Breast epithelium (tissue), 4 donors: ENCODE data around the gene NEU4. TPM values are rescaled to one million over a fixed set of nuclear protein-coding genes. Genes with fewer than 3 reads are reported as not detected.
A peak's percentile ranks its signal among the peaks of the same experiment; 100 is the strongest.
"Not testable (repeated sequence)": the region's sequence is repeated elsewhere in the genome, so short reads cannot be mapped to it uniquely, and the experiment has no call there.

Experiments
- DNase-seq, 2 donors: peaks; one replicate each; pipeline ENCODE4 v3.0.0-alpha.2; 2019; ENCODE audit warnings: low spot score in 2 of 2
- H3K27ac ChIP-seq, 2 donors: fragments of 200-600 bp; sonication (generic) in 1 of 2; one replicate each; pipeline ENCODE4 v1.5.1; 2016 to 2019; ENCODE audit warnings: mild to moderate bottlenecking in 1 of 2
- H3K27me3 ChIP-seq, 2 donors: fragments of 200-600 bp; sonication (generic) in 1 of 2; one replicate each; pipeline versions ENCODE4 v1.5.1 to v1.6.0; 2017 to 2019; ENCODE audit warnings: control low read depth in 1 of 2, mild to moderate bottlenecking in 1 of 2
- H3K36me3 ChIP-seq: fragments of 200-600 bp; one replicate; pipeline ENCODE4 v1.5.1; 2019
- H3K4me1 ChIP-seq, 2 donors: fragments of 200-600 bp; sonication (generic); one replicate each; pipeline ENCODE4 v1.5.1; 2016 to 2019; ENCODE audit warnings: control low read depth in 1 of 2
- H3K4me3 ChIP-seq, 3 donors: fragments of 200-600 bp; sonication (generic); 1 replicate in 2 of 3; 2 replicates in 1 of 3; pipeline ENCODE4 v1.5.1; 2016 to 2019; ENCODE audit warnings: mild to moderate bottlenecking in 3 of 3, moderate library complexity in 2 of 3
- H3K9me3 ChIP-seq, 2 donors: fragments of 200-600 bp; sonication (generic) in 1 of 2; one replicate each; pipeline ENCODE4 v1.5.1; 2016 to 2019; ENCODE audit warnings: control low read depth in 1 of 2
- POLR2A ChIP-seq: fragments of 450-650 bp; IDR thresholded peaks from one replicate; pipeline ENCODE4 v1.6.1; 2016; ENCODE audit warnings: antibody characterized with exemption, mild to moderate bottlenecking, moderate library complexity
- POLR2AphosphoS5 ChIP-seq, 3 donors: sonication (generic); formaldehyde crosslinking; IDR thresholded peaks; one replicate each; pipeline ENCODE4 v1.6.1; 2017; ENCODE audit warnings: antibody characterized with exemption in 3 of 3
- intact Hi-C: fragments of 100-400 bp; cut with DNase I; formaldehyde crosslinking; loops from one replicate; pipeline ENCODE4 v1.15.1; 2023; ENCODE audit warnings: low total_unique reads
- total RNA-seq, 3 donors: library from RNA; depleted of rRNA; stranded (reverse); fragments of >200 nt; gene quantifications; one replicate each; pipeline ENCODE4 v1.1.0, GENCODE V29; 2016
- TF ChIP-seq, protein P1 (sequence below), 3 donors: fragments of 450-650 bp; IDR thresholded peaks; one replicate each; pipeline ENCODE4 v1.5.1; 2016 to 2017; ENCODE audit warnings: antibody characterized with exemption in 3 of 3, mild to moderate bottlenecking in 3 of 3, moderate library complexity in 3 of 3

Gene NEU4
- total RNA-seq, 3 donors from 2014 or later = 0.33 to 3.0 (median 0.44) TPM

DNA sequence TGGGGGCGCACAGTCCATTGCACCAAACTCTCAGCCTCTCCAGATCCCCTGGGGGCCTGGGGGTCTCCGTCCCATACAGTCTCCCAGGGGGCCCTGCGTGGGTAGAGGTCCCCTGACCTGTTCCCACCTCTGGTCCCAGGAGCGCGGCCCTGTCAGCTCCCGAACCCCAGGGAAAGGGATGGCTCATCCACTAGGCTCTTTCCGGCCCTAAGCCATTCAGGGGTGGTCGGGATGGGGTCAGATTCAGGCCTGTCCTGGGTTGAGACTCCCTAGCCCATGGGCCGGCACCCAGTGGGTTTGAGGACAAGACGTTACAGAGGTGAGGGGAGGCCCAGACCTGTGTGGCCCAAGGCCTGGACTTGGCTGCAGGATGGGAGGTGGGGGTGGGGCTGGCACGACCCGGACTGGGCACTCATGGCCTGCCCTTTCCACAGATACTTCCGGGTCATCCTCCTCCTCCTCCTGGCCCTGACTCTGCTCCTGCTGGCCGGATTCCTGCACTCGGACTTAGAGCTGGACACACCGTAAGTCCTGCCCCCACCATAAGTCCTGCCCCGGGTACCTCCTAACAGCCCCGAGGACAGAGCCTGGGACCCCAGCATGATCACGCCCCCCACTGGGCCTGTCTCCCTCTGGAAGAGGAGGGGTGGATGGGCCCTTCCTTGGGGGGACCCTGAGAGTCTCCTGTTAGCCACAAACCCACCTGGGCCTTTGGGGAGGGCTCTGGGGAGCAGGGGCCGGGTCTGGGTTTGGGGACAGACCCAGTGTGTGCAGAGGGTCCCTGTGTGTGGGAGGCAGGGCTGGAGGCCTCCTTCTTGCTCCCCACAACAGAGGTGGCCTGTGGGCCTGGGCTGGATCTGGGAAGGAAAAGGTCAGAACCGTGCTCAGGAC lies 10.1 kb upstream of the NEU4 start:
- intact Hi-C loops = no loop called here
- Histone ChIP-seq H3K4me1 (no peaks in the 10 kb centered on the region), H3K4me3 (no peak overlapping the region), H3K27ac (no peak overlapping the region), H3K9me3 (no peaks in the 10 kb centered on the region), H3K36me3 (no peaks in the 10 kb centered on the region), H3K27me3 (peaks cover 0 to 13% of the 10 kb centered on the region in 2 donors)
- no peak for TF ChIP-seq POLR2A
- TF ChIP-seq, protein P1, sequence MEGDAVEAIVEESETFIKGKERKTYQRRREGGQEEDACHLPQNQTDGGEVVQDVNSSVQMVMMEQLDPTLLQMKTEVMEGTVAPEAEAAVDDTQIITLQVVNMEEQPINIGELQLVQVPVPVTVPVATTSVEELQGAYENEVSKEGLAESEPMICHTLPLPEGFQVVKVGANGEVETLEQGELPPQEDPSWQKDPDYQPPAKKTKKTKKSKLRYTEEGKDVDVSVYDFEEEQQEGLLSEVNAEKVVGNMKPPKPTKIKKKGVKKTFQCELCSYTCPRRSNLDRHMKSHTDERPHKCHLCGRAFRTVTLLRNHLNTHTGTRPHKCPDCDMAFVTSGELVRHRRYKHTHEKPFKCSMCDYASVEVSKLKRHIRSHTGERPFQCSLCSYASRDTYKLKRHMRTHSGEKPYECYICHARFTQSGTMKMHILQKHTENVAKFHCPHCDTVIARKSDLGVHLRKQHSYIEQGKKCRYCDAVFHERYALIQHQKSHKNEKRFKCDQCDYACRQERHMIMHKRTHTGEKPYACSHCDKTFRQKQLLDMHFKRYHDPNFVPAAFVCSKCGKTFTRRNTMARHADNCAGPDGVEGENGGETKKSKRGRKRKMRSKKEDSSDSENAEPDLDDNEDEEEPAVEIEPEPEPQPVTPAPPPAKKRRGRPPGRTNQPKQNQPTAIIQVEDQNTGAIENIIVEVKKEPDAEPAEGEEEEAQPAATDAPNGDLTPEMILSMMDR (IDR thresholded peaks at IDR 0.05) = no peak
- no peak for TF ChIP-seq POLR2AphosphoS5 (IDR thresholded peaks at IDR 0.05)
- peak in 1 of 2 donors; percentile 49 for DNase-seq

DNA sequence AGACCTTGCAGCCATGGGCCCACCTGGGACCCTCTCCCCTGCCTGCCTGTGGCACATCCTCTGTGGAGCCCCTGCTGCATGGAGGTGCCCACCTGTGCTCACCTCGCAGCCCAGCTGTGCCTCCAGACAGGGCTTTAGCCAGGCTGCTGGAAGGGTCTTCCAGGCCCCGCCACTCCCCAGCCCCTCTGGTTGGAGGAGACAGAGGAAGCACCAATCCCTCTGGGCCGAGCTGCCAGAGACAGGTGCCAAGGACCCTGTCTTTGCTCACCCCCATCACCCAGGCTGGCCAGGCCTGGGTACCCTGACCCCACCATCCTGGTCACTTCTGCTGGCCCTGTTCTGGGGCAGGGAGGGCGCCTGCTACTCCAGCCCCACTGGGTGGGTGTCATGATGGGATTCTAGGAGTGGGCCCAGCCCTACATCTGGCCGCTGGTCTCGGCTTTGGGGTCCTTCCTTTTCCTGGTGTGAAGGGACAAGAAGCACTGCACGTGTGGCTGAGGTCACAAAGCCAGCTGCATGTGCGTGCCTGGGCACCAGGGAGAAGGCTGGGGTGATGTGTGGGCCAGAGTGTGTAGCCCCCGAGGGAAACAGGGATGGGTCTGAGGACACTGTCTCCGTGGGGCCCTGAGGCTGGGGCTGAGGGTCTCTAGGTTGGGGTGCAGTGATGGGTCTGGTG lies 9.3 kb upstream of the NEU4 start:
- no peak for DNase-seq
- no peak overlapping the region for H3K4me3 ChIP-seq
- TF ChIP-seq, protein P1 (IDR thresholded peaks at IDR 0.05) = no peak
- TF ChIP-seq POLR2A = no peak
- H3K36me3 ChIP-seq = no peaks in the 10 kb centered on the region
- no peaks in the 10 kb centered on the region for H3K4me1 ChIP-seq
- no peak overlapping the region for H3K27ac ChIP-seq
- H3K27me3 ChIP-seq = peaks cover 0 to 21% of the 10 kb centered on the region in 2 donors
- no peaks in the 10 kb centered on the region for H3K9me3 ChIP-seq
- intact Hi-C loops = no loop called here

DNA sequence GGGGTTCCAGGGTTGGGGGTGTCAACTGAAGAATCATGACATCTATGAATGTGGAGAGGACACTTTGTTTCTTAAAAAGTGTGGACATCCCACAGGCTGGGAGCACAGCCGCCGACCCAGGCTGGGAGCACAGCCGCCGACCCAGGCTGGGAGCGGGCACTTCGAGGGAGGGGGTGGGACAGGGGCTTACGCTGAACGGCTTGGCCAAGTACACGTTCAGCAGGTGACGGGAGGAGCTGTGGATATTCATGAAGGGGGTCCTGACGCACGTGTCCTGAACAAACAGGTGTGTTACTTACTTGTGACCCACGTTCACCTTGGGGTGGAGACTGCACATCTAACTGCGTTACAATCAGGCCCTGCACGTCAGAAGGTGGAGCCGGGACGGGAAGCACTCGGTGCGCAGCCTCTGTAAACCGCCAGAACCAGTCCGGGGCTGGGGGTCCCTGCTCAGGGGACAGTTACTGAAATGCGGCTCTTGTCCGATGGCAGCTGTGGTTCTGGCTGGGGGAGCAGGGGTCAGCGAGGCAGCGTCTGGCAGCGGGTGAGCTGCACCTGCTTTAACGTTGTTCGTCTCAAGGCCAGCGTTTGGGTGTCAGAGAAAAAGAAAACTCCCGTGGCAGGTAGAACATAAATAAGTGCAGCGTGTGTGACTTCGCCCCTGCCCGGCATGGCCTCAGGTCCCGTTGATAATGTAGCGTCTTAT lies 8.6 kb upstream of the NEU4 start:
- H3K9me3 ChIP-seq, H3K4me3 ChIP-seq, H3K27ac ChIP-seq, H3K36me3 ChIP-seq, intact Hi-C loops, H3K4me1 ChIP-seq, DNase-seq: not testable (repeated sequence)
- H3K27me3 ChIP-seq = peaks cover 0 to 23% of the 10 kb centered on the region in 2 donors

DNA sequence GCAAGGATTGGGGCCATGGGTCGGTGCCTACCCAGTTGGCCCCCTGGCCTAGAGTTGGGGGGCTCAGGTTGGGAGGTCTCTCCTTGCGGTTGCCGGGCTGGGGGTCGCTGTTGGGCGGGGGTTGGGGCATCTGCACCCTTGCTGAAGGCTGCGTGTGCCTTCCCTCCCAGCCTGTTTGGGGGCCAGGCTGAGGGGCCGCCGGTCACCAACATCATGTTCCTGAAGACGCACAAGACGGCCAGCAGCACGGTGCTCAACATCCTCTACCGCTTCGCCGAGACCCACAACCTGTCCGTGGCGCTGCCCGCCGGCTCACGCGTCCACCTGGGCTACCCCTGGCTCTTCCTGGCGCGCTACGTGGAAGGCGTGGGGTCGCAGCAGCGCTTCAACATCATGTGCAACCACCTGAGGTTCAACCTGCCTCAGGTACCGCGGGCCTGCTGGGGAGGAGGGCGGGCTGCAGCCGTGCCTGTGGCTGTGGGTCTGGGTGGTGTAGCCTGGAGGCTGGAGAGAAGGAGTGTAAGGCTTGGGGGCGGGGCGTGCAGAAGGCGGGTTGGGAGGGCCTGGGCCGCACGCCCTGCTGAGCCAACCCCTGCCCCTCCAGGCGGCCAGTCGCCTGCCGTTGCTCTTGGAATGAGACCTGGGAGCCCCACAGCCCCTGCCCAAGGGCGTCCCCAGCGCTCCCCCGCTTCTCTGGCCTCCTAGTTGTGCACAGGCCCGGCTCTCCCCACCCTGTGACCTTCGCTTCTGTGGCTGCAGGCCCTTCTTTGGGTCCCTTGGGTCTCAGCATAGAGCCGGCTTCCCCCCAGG lies 7.2 kb upstream of the NEU4 start:
- Histone ChIP-seq H3K27ac (no peak overlapping the region), H3K36me3 (no peaks in the 10 kb centered on the region), H3K27me3 (peaks cover 0 to 23% of the 10 kb centered on the region in 2 donors), H3K9me3 (no peaks in the 10 kb centered on the region), H3K4me3 (no peak overlapping the region), H3K4me1 (no peaks in the 10 kb centered on the region)
- TF ChIP-seq, protein P1 (IDR thresholded peaks at IDR 0.05) = no peak
- no peak for TF ChIP-seq POLR2AphosphoS5 (IDR thresholded peaks at IDR 0.05)
- no peak for TF ChIP-seq POLR2A
- intact Hi-C loops = no loop called here
- DNase-seq = peak in 1 of 2 donors; percentile 50
